MCF 10A (cell line): ENCODE data around the gene TM4SF20. TPM values are rescaled to one million over a fixed set of nuclear protein-coding genes. Genes with fewer than 3 reads are reported as not detected.

Experiments used
- BruUV-seq: library from RNA; stranded (reverse); fragments of 400-500 nt; replicated peaks from 2 replicates; lab custom pipeline; 2021; lab: Mats Ljungman, UMichigan
- CTCF ChIA-PET: fragments of 300-600 bp; sonication (Branson Sonifier 250); formaldehyde crosslinking; extraction: SDS; loops from one replicate; lab custom pipeline; 2021; ENCODE audit warnings: antibody characterized with exemption, inconsistent platforms; lab: Yijun Ruan, JAX
- POLR2A ChIA-PET: fragments of 300-600, 350-650 bp; sonication (Branson Sonifier 250); formaldehyde crosslinking; extraction: SDS; loops from one replicate; lab custom pipeline; 2020; ENCODE audit warnings: antibody characterized with exemption, inconsistent platforms; lab: Yijun Ruan, JAX
- DNase-seq: peaks from one replicate; pipeline ENCODE4 v3.0.0-alpha.2; 2018; ENCODE audit not compliant: unreplicated experiment
- H3K27ac Mint-ChIP-seq: one replicate; pipeline ENCODE4 v1.8.0; 2022; ENCODE audit warnings: mild to moderate bottlenecking, low read depth, mixed read lengths; ENCODE audit not compliant: unreplicated experiment
- H3K27me3 Mint-ChIP-seq: one replicate; pipeline ENCODE4 v1.8.0; 2022; ENCODE audit warnings: mixed read lengths; ENCODE audit not compliant: insufficient read depth, unreplicated experiment
- H3K36me3 Mint-ChIP-seq: one replicate; pipeline ENCODE4 v1.8.0; 2022; ENCODE audit warnings: mild to moderate bottlenecking, moderate library complexity, mixed read lengths; ENCODE audit not compliant: insufficient read depth, unreplicated experiment
- H3K4me1 Mint-ChIP-seq: one replicate; pipeline ENCODE4 v1.8.0; 2022; ENCODE audit warnings: mixed read lengths; ENCODE audit not compliant: insufficient read depth, unreplicated experiment
- H3K4me3 Mint-ChIP-seq: one replicate; pipeline ENCODE4 v1.8.0; 2022; ENCODE audit warnings: mild to moderate bottlenecking, moderate library complexity, mixed read lengths; ENCODE audit not compliant: unreplicated experiment
- H3K9me3 Mint-ChIP-seq: one replicate; pipeline ENCODE4 v1.8.0; 2022; ENCODE audit warnings: mixed read lengths; ENCODE audit not compliant: unreplicated experiment
- CTCF ChIP-seq: fragments of 200-600 bp; IDR thresholded peaks from one replicate; pipeline ENCODE4 v1.8.0; 2022; ENCODE audit warnings: antibody characterized with exemption, mild to moderate bottlenecking; ENCODE audit not compliant: unreplicated experiment
- intact Hi-C: fragments of 100-400 bp; cut with micrococcal nuclease; formaldehyde crosslinking; loops from 2 replicates; pipeline ENCODE4 v1.14.1; 2022
- total RNA-seq: library from RNA; stranded (reverse); gene quantifications from 2 replicates; pipeline ENCODE4 v1.2.3, GENCODE V29; 2022

TM4SF20 gene
- total RNA-seq, 1 experiment from 2014 or later: not detected

GRCh38 chr2:227322530-227323205 lies 56.4 kb downstream of the TM4SF20 start:
- POLR2A ChIA-PET: interaction anchor here (0.6 kb wide), 1 partner anchor 176 kb away, joined by 4 read pairs; no protein-coding TSS in a partner anchor
- no peak for DNase-seq
- intact Hi-C loops: loop anchor here (10.0 kb wide), 1 partner anchor 442 kb away; no protein-coding TSS in a partner anchor
- H3K27me3 Mint-ChIP-seq: no peaks in the 10 kb centered on the region
- no peak for TF ChIP-seq CTCF
- H3K27ac Mint-ChIP-seq: no peak overlapping the region
- H3K36me3 Mint-ChIP-seq: no peaks in the 10 kb centered on the region
- peaks cover 5% of the 10 kb centered on the region for H3K4me1 Mint-ChIP-seq
- no peak overlapping the region for H3K4me3 Mint-ChIP-seq
- no TSS peak for BruUV-seq
- CTCF ChIA-PET: interaction anchor here (1.6 kb wide), 1 partner anchor 85 kb away, joined by 5 read pairs; no protein-coding TSS in a partner anchor
- H3K9me3 Mint-ChIP-seq: peaks cover 3% of the 10 kb centered on the region

- no peak for DNase-seq
- intact Hi-C loops: loop anchor here (10.0 kb wide), 1 partner anchor 444 kb away; no protein-coding TSS in a partner anchor
- peaks cover 7% of the 10 kb centered on the region for H3K9me3 Mint-ChIP-seq
- H3K27me3 Mint-ChIP-seq: no peaks in the 10 kb centered on the region
- TF ChIP-seq CTCF: no peak
- no peaks in the 10 kb centered on the region for H3K36me3 Mint-ChIP-seq
- H3K4me1 Mint-ChIP-seq: no peaks in the 10 kb centered on the region
- CTCF ChIA-PET: interaction anchor here (0.7 to 0.9 kb wide), 2 partner anchors 24 to 326 kb away, joined by 3 read pairs; no protein-coding TSS in a partner anchor
- no TSS peak for BruUV-seq
- no peak overlapping the region for H3K4me3 Mint-ChIP-seq
- POLR2A ChIA-PET: interaction anchor here (0.8 to 1.6 kb wide), 2 partner anchors 10 to 58 kb away, joined by 5 to 7 read pairs; no protein-coding TSS in a partner anchor
- H3K27ac Mint-ChIP-seq: no peak overlapping the region
Measured at GRCh38 chr2:227320305-227321094, 58.6 kb downstream of the TM4SF20 start.

GRCh38 chr2:227317834-227318233 lies 61.3 kb downstream of the TM4SF20 start:
- ChIA-PET POLR2A (no interaction called here), CTCF (no interaction called here)
- Mint-ChIP-seq H3K9me3 (peaks cover 7% of the 10 kb centered on the region), H3K4me3 (no peak overlapping the region), H3K4me1 (no peaks in the 10 kb centered on the region), H3K36me3 (no peaks in the 10 kb centered on the region), H3K27ac (no peak overlapping the region), H3K27me3 (no peaks in the 10 kb centered on the region)
- DNase-seq: no peak
- intact Hi-C loops: no loop called here
- no peak for TF ChIP-seq CTCF
- BruUV-seq: no TSS peak

GRCh38 chr2:227313310-227313709 lies 65.8 kb downstream of the TM4SF20 start:
- H3K4me1 Mint-ChIP-seq: peaks cover 11% of the 10 kb centered on the region
- H3K4me3 Mint-ChIP-seq: no peak overlapping the region
- peaks cover 7% of the 10 kb centered on the region for H3K9me3 Mint-ChIP-seq
- intact Hi-C loops: no loop called here
- no peak overlapping the region for H3K27ac Mint-ChIP-seq
- ChIA-PET POLR2A (interaction anchor here (1.4 kb wide), 1 partner anchor 11 kb away, joined by 3 read pairs; the partner anchor contains the start of gene MFF), CTCF (interaction anchor here (0.6 kb wide), 1 partner anchor 12 kb away, joined by 3 read pairs; no protein-coding TSS in a partner anchor)
- no TSS peak for BruUV-seq
- DNase-seq: no peak
- H3K27me3 Mint-ChIP-seq: no peaks in the 10 kb centered on the region
- H3K36me3 Mint-ChIP-seq: no peaks in the 10 kb centered on the region
- TF ChIP-seq CTCF: no peak
